ENCODE measurements around the gene ETV1.

The ETV1 gene

GRCh38 chr7:13984831-13985685 lies 4.4 kb downstream of the ETV1 start:
- H3K36me3 ChIP-seq (ENCODE audit: control insufficient read depth in 1 of 2, insufficient read depth in 2 of 2, low read length in 2 of 2) = no peaks in the 10 kb centered on the region
- H3K4me1 ChIP-seq (ENCODE audit: control insufficient read depth in 1 of 2, insufficient read depth in 2 of 2, low read length in 2 of 2) = peaks cover 0 to 17% of the 10 kb centered on the region in 2 donors
- no peaks in the 10 kb centered on the region for H3K27me3 ChIP-seq (ENCODE audit: low read depth, low read length)
- no peak overlapping the region for H3K4me3 ChIP-seq (ENCODE audit: low read depth in 1 of 2, low read length in 2 of 2)
- no peaks in the 10 kb centered on the region for H3K9me3 ChIP-seq (ENCODE audit: control insufficient read depth in 1 of 2, low read length in 2 of 2)
- H3K27ac ChIP-seq (ENCODE audit: low read length) = no peak overlapping the region

- Histone ChIP-seq H3K4me1 (ENCODE audit: control insufficient read depth in 1 of 2, insufficient read depth in 2 of 2, low read length in 2 of 2) (peaks cover 0 to 15% of the 10 kb centered on the region in 2 donors), H3K27ac (ENCODE audit: low read length) (no peak overlapping the region), H3K4me3 (ENCODE audit: low read depth in 1 of 2, low read length in 2 of 2) (no peak overlapping the region), H3K9me3 (ENCODE audit: control insufficient read depth in 1 of 2, low read length in 2 of 2) (no peaks in the 10 kb centered on the region), H3K36me3 (ENCODE audit: control insufficient read depth in 1 of 2, insufficient read depth in 2 of 2, low read length in 2 of 2) (no peaks in the 10 kb centered on the region), H3K27me3 (ENCODE audit: low read depth, low read length) (no peaks in the 10 kb centered on the region)
These were observed 5.4 kb downstream of the ETV1 start for GRCh38 chr7:13984061-13984460.

GRCh38 chr7:13982940-13983677 lies 6.4 kb downstream of the ETV1 start:
- Histone ChIP-seq H3K27me3 (ENCODE audit: low read depth, low read length) (no peaks in the 10 kb centered on the region), H3K27ac (ENCODE audit: low read length) (no peak overlapping the region), H3K36me3 (ENCODE audit: control insufficient read depth in 1 of 2, insufficient read depth in 2 of 2, low read length in 2 of 2) (no peaks in the 10 kb centered on the region), H3K9me3 (ENCODE audit: control insufficient read depth in 1 of 2, low read length in 2 of 2) (no peaks in the 10 kb centered on the region), H3K4me3 (ENCODE audit: low read depth in 1 of 2, low read length in 2 of 2) (no peak overlapping the region), H3K4me1 (ENCODE audit: control insufficient read depth in 1 of 2, insufficient read depth in 2 of 2, low read length in 2 of 2) (peaks cover 0 to 10% of the 10 kb centered on the region in 2 donors)

- H3K27me3 ChIP-seq (ENCODE audit: low read depth, low read length) = no peaks in the 10 kb centered on the region
- H3K36me3 ChIP-seq (ENCODE audit: control insufficient read depth in 1 of 2, insufficient read depth in 2 of 2, low read length in 2 of 2) = no peaks in the 10 kb centered on the region
- no peak overlapping the region for H3K4me3 ChIP-seq (ENCODE audit: low read depth in 1 of 2, low read length in 2 of 2)
- peaks cover 0 to 6% of the 10 kb centered on the region in 2 donors for H3K4me1 ChIP-seq (ENCODE audit: control insufficient read depth in 1 of 2, insufficient read depth in 2 of 2, low read length in 2 of 2)
- H3K9me3 ChIP-seq (ENCODE audit: control insufficient read depth in 1 of 2, low read length in 2 of 2) = no peaks in the 10 kb centered on the region
- H3K27ac ChIP-seq (ENCODE audit: low read length) = no peak overlapping the region
These were observed 8.4 kb downstream of the ETV1 start for GRCh38 chr7:13981070-13981469.

- peaks cover 0 to 6% of the 10 kb centered on the region in 2 donors for H3K4me1 ChIP-seq (ENCODE audit: control insufficient read depth in 1 of 2, insufficient read depth in 2 of 2, low read length in 2 of 2)
These were observed 9.0 kb downstream of the ETV1 start for GRCh38 chr7:13980474-13980873.

GRCh38 chr7:13979671-13980435 lies 9.6 kb downstream of the ETV1 start:
- Histone ChIP-seq H3K4me3 (ENCODE audit: low read depth in 1 of 2, low read length in 2 of 2) (no peak overlapping the region), H3K27ac (ENCODE audit: low read length) (no peak overlapping the region), H3K4me1 (ENCODE audit: control insufficient read depth in 1 of 2, insufficient read depth in 2 of 2, low read length in 2 of 2) (peaks cover 0 to 6% of the 10 kb centered on the region in 2 donors), H3K9me3 (ENCODE audit: control insufficient read depth in 1 of 2, low read length in 2 of 2) (no peaks in the 10 kb centered on the region), H3K27me3 (ENCODE audit: low read depth, low read length) (no peaks in the 10 kb centered on the region), H3K36me3 (ENCODE audit: control insufficient read depth in 1 of 2, insufficient read depth in 2 of 2, low read length in 2 of 2) (no peaks in the 10 kb centered on the region)

More at GRCh38 chr7:13980474-13980873, 9.0 kb downstream of the ETV1 start:
- no peak overlapping the region for H3K4me3 ChIP-seq (ENCODE audit: low read depth in 1 of 2, low read length in 2 of 2)
- no peaks in the 10 kb centered on the region for H3K36me3 ChIP-seq (ENCODE audit: control insufficient read depth in 1 of 2, insufficient read depth in 2 of 2, low read length in 2 of 2)
- no peak overlapping the region for H3K27ac ChIP-seq (ENCODE audit: low read length)
- no peaks in the 10 kb centered on the region for H3K9me3 ChIP-seq (ENCODE audit: control insufficient read depth in 1 of 2, low read length in 2 of 2)
- no peaks in the 10 kb centered on the region for H3K27me3 ChIP-seq (ENCODE audit: low read depth, low read length)

- Histone ChIP-seq H3K36me3 (ENCODE audit: control insufficient read depth in 1 of 2, insufficient read depth in 2 of 2, low read length in 2 of 2) (peaks cover 0 to 3% of the 10 kb centered on the region in 2 donors), H3K4me3 (ENCODE audit: low read depth in 1 of 2, low read length in 2 of 2) (no peak overlapping the region), H3K4me1 (ENCODE audit: control insufficient read depth in 1 of 2, insufficient read depth in 2 of 2, low read length in 2 of 2) (peaks cover 0 to 6% of the 10 kb centered on the region in 2 donors), H3K9me3 (ENCODE audit: control insufficient read depth in 1 of 2, low read length in 2 of 2) (no peaks in the 10 kb centered on the region), H3K27ac (ENCODE audit: low read length) (no peak overlapping the region), H3K27me3 (ENCODE audit: low read depth, low read length) (no peaks in the 10 kb centered on the region)
These were observed 12.9 kb downstream of the ETV1 start for GRCh38 chr7:13976594-13976993.

GRCh38 chr7:13965077-13965476 lies 24.4 kb downstream of the ETV1 start:
- no peaks in the 10 kb centered on the region for H3K27me3 ChIP-seq (ENCODE audit: low read depth, low read length)
- no peak overlapping the region for H3K4me3 ChIP-seq (ENCODE audit: low read depth in 1 of 2, low read length in 2 of 2)
- no peaks in the 10 kb centered on the region for H3K9me3 ChIP-seq (ENCODE audit: control insufficient read depth in 1 of 2, low read length in 2 of 2)
- H3K36me3 ChIP-seq (ENCODE audit: control insufficient read depth in 1 of 2, insufficient read depth in 2 of 2, low read length in 2 of 2) = no peaks in the 10 kb centered on the region
- no peak overlapping the region for H3K27ac ChIP-seq (ENCODE audit: low read length)
- H3K4me1 ChIP-seq (ENCODE audit: control insufficient read depth in 1 of 2, insufficient read depth in 2 of 2, low read length in 2 of 2) = no peaks in the 10 kb centered on the region

GRCh38 chr7:13963925-13964324 lies 25.5 kb downstream of the ETV1 start:
- Histone ChIP-seq H3K4me3 (ENCODE audit: low read depth in 1 of 2, low read length in 2 of 2) (no peak overlapping the region), H3K27ac (ENCODE audit: low read length) (no peak overlapping the region), H3K4me1 (ENCODE audit: control insufficient read depth in 1 of 2, insufficient read depth in 2 of 2, low read length in 2 of 2) (no peaks in the 10 kb centered on the region), H3K36me3 (ENCODE audit: control insufficient read depth in 1 of 2, insufficient read depth in 2 of 2, low read length in 2 of 2) (no peaks in the 10 kb centered on the region), H3K9me3 (ENCODE audit: control insufficient read depth in 1 of 2, low read length in 2 of 2) (no peaks in the 10 kb centered on the region), H3K27me3 (ENCODE audit: low read depth, low read length) (no peaks in the 10 kb centered on the region)

- no peaks in the 10 kb centered on the region for H3K9me3 ChIP-seq (ENCODE audit: control insufficient read depth in 1 of 2, low read length in 2 of 2)
These were observed 34.0 kb downstream of the ETV1 start for GRCh38 chr7:13955494-13955893.

GRCh38 chr7:13953368-13953767 lies 36.1 kb downstream of the ETV1 start:
- Histone ChIP-seq H3K27me3 (ENCODE audit: low read depth, low read length) (no peaks in the 10 kb centered on the region), H3K36me3 (ENCODE audit: control insufficient read depth in 1 of 2, insufficient read depth in 2 of 2, low read length in 2 of 2) (no peaks in the 10 kb centered on the region), H3K4me3 (ENCODE audit: low read depth in 1 of 2, low read length in 2 of 2) (no peak overlapping the region), H3K4me1 (ENCODE audit: control insufficient read depth in 1 of 2, insufficient read depth in 2 of 2, low read length in 2 of 2) (no peaks in the 10 kb centered on the region), H3K27ac (ENCODE audit: low read length) (no peak overlapping the region), H3K9me3 (ENCODE audit: control insufficient read depth in 1 of 2, low read length in 2 of 2) (no peaks in the 10 kb centered on the region)

More at GRCh38 chr7:13955494-13955893, 34.0 kb downstream of the ETV1 start:
- no peaks in the 10 kb centered on the region for H3K4me1 ChIP-seq (ENCODE audit: control insufficient read depth in 1 of 2, insufficient read depth in 2 of 2, low read length in 2 of 2)
- no peak overlapping the region for H3K4me3 ChIP-seq (ENCODE audit: low read depth in 1 of 2, low read length in 2 of 2)
- H3K27ac ChIP-seq (ENCODE audit: low read length) = no peak overlapping the region
- no peaks in the 10 kb centered on the region for H3K36me3 ChIP-seq (ENCODE audit: control insufficient read depth in 1 of 2, insufficient read depth in 2 of 2, low read length in 2 of 2)
- no peaks in the 10 kb centered on the region for H3K27me3 ChIP-seq (ENCODE audit: low read depth, low read length)
